IPS-NIHi7 (cell line): Measurements from ENCODE around the gene UBE2K.
"Not testable (repeated sequence)": the region's sequence is repeated elsewhere in the genome, so short reads cannot be mapped to it uniquely, and the experiment has no call there.

ENCODE experiments used
- DNase-seq: peaks from one replicate; pipeline ENCODE4 v3.0.0; 2012; ENCODE audit warnings: mixed read lengths; ENCODE audit errors: extremely low spot score

Gene UBE2K

DNA sequence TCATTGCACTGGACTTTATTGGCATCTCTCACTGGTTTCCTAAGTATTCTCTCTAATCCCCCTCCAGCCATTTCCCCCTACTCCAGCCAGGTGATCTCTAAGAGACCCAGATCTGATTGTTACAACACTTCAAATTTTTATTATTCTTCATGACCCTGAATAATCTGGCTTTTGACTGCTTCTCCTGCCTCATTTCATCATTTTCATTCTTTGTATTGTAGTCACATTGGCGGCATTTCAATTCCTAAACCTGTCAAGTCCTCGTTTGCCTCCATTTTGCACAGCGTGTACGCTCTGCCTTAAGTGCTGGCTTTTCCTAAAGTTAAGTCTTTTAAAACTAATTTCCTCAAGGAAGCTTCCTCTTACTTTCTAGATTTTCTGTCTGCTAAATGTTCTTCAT, 31.6 kb downstream of the UBE2K start:
- no peak for DNase-seq

DNA sequence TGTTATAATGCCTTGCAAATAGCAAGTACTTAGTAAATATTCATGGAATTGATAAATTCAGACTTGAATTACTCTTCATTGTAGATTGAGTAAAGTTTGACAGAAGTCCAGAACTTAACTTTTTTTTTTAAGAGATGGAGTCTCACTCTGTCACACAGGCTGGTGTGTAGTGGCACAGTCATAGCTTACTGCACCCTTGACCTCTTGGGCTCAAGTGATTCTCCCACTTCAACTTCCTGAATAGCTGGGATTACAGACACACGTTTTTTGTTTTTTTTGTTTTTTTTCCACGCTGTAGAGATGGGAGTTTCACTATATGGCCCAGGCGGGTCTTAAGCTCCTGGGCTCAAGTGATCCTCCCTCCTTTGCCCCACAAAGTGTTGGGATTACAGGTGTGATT, 32.1 kb downstream of the UBE2K start:
- DNase-seq = no peak

DNA sequence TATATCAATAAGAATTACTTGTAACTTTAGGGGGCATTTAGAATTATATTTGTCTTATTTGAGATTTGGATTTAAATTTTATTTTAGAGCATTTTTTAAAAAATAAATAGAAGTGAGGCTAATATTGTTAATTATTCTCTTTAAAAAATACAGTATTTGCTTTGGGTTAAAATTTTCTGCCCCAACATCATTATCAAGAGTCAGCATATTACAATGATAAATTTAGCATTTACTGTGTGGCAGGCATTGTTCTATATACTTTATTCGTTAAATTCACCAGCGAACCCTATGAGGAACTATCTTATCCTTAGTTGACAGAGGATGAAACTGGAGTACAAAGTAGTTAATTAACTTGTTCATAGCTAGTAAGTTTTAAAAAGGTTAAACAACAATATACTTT, 34.0 kb downstream of the UBE2K start:
- DNase-seq = no peak

GRCh38 chr4:39732728-39733127, 34.8 kb downstream of the UBE2K start:
- DNase-seq = no peak

DNA sequence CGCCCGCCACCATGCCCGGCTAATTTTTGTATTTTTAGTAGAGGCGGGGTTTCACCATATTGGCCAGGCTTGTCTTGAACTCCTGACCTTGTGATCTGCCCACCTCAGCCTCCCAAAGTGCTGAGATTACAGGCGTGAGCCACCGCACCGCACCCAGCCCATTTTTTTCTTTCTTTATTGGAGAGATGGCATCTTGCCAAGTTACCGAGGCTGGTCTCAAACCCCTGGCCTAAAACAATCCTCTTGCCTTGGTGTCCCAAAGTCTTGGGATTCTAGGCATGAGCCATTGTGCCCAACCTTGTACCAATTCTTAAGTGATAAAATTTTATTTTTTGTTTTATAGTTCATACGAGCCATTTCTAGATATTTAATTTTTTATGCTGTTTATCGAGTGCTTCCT, 41.7 kb downstream of the UBE2K start:
- DNase-seq = not testable (repeated sequence)

- DNase-seq = no peak
Measured at GRCh38 chr4:39741401-39741800, 43.5 kb downstream of the UBE2K start.

- DNase-seq = no peak
Measured at GRCh38 chr4:39745920-39746319, 48.0 kb downstream of the UBE2K start.

DNA sequence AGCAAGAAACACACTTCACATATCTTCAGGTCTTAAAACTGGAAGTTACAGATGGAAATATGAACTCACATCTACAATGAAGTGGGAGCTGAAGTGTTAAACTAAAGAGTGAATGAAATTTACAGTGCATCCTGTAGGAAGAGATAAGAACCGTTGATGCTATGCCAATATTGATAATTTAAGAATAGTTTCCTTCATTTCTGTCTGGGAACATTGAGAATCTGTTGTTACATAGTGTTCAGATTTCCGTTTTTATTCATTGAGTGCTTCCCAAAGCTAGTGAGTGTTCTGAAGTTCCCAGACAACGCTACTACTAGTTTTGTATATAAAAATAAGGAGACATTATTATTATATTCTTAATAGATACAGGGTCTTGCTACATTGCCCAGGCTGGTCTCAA, 52.3 kb downstream of the UBE2K start:
- no peak for DNase-seq

DNA sequence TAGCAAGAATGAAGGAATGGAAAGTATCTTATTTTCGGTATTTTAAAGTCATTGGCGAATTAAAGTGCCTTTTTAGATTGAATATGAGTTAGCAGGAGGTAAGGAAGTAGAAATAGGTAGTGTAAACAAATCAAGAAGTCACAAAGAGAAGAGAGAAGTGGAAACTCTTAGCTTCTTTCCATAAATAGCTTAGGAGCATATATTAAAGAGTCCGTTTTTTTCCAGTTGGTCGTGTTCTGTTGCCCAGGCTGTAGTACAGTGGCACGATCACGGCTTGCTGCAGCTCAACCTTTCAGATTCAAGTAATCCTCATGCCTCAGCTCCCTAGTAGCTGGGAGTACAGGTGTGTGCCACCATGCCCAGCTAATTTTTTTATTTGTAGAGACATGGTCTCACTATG, 56.4 kb downstream of the UBE2K start:
- DNase-seq = no peak

GRCh38 chr4:39756159-39756558, 58.2 kb downstream of the UBE2K start:
- DNase-seq = no peak

GRCh38 chr4:39758176-39758575, 60.2 kb downstream of the UBE2K start:
- DNase-seq = no peak

DNA sequence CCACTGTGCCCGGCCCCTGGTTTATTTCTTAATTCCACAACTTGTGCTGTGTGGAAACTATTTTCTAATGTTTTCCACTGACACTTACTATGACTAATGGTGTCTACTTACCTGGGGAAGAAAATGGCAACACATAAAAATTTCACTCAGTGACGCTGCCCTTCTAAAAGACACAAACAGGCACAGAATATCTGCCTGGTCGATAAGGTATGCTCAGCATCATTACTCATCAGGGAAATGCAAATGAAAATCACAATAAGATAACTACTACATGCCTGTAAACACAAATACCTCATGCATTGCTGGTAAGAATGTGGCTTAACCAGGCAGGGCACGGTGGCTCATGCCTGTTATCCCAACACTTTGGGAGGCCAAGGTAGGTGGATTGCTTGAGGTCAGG, 61.6 kb downstream of the UBE2K start:
- no peak for DNase-seq

- no peak for DNase-seq
Measured at GRCh38 chr4:39761005-39761667, 63.2 kb downstream of the UBE2K start.

DNA sequence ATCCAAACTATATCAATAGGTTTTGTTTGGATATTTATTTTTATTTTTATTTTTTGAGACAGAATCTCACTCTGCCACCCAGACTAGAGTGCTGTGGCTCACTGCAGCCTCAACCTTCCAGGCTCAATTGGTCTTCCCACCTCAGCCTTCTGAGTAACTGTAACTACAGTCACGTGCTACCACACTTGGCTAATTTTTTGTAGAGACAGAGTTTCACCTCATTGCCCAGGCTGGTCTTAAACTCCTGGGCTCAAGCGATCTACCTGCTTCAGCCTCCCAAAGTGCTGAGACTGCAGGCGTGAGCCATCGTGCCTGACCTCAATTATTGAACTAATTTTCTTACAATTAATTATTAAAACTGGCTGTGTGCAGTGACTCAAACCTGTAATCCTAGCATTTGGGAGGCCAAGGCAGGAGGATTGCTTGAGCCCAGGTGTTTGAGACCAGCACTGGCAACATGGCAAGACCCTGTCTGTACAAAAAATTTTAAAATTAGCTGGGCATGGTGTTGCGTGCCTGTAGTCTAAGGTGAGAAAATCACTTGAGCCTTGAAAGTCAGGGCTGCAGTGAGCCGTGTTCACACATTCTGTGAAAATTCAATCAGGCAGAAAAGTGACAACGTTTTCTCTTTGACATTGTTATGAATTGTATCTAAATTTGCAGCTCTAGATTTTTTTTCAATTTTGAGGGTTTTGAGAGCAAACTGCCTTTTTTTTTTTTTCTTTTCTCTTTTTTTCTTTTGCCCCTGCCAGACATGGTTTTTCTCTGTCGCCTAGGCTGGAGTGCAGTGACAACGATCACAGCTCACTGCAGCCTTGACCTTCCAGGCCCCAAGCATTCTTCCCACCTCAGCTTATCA, 66.0 kb downstream of the UBE2K start:
- no peak for DNase-seq

DNA sequence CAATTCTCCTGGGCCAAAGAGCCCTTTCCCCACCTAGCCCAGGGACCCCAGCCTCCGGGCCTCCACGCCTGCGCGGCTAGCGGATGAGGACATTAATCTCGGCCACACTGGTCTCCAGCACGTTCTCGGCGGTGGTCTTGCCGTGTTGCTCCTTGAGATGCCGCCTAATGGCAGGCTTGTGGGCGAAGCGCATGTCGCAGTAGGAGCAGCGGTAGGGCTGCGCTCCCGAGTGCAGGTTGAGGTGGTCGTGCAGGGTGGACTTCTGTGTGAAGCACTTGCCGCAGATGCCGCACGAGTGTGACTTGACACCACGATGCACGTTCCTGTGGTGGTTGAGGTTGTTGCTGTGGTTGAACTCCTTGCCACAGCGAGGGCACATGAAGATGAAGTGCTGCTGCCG, 72.1 kb downstream of the UBE2K start:
- DNase-seq = no peak

DNA sequence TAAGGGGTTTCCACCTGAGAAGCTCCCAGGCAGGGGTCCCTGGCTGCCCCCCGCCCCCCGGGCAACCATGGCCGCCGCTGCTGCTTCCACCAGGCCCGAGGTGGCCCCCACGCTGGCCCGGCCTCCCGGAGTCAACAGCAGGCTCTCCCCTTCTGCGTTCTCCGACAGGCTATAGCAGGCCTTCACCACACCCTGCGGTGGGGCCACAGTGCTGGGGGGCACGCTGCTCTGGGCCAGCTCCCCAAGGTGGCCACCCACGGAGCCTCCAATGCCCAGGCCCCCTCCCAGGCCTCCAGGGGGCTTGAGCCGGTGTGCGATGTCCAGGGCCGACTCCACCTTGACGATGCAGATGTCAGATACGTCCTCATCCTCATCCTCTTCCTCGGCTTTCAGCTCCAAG, 72.5 kb downstream of the UBE2K start:
- DNase-seq = no peak

GRCh38 chr4:39770969-39771724, 73.2 kb downstream of the UBE2K start:
- no peak for DNase-seq

DNA sequence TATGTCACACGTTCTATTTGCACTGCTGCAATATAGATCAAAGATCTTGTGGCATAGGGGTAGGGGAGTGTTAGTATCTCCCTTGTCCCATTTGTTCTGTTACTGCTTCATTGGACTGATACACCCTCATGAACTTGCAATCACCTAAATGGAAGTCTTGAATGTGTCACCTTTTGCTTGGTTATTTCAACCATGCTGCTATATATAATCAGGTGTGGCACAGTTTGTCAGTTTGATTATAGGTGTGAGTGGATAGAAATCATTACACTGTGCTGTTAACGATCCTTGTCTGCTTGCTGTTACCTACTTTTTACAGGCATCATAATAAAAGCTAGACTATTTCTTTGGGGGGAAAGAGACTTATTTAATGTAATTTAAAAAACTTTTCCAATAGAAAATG, 84.1 kb downstream of the UBE2K start:
- DNase-seq = not testable (repeated sequence)

- DNase-seq = no peak
Measured at GRCh38 chr4:39785083-39785482, 87.1 kb downstream of the UBE2K start.

DNA sequence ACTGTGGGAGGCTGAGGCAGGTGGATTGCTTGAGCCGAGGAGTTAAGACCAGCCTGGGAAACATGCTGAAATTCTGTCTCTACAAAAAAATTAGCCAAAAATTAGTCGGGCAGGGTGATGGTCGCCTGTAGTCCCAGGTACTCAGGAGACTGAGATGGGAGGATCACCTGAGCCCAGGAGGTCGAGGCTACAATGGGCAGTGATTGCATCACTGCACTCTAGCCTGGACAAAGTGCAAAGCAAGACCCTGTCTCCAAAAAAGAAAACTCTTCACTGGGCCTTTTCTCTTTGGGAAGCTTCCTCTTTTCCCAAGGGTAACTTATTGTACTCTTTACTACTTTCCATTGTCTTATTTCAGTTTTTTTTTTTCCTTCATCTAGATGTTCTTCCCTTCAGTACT, 88.9 kb downstream of the UBE2K start:
- DNase-seq = no peak

GRCh38 chr4:39792128-39792527, 94.2 kb downstream of the UBE2K start:
- no peak for DNase-seq

- DNase-seq = no peak
Measured at GRCh38 chr4:39792529-39792928, 94.6 kb downstream of the UBE2K start.

DNA sequence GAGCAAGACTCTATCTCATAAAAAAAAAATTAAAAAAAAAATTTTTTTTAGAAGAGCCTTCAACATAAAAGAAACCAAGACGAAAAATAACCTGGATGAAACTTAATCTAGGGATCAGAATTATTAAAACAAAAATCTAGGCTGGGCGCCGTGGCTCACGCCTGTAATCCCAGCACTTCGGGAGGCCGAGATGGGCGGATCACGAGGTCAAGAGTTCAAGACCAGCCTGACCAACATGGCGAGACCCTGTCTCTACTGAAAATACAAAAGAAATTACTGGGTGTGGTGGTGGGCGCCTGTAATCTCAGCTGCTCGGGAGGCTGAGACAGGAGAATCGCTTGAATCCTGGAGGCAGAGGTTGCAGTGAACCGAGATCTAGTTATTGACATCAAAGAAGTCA, 95.0 kb downstream of the UBE2K start:
- DNase-seq = not testable (repeated sequence)
